SK-N-SH treated with all-trans-retinoic acid at 6 μM for 48 hours (cell line): ENCODE data around the gene DNTTIP2.

Experiments used
- ESRRG ChIP-seq: fragments of 250-450 bp; sonication (Bioruptor Pico); IDR thresholded peaks from 2 replicates; pipeline ENCODE4 v1.6.1; 2021; ENCODE audit warnings: mild to moderate bottlenecking
- TF ChIP-seq, protein P1 (sequence below): fragments of 250-450 bp; sonication (Bioruptor Pico); IDR thresholded peaks from 2 replicates; pipeline ENCODE4 v1.5.0; 2020; ENCODE audit warnings: mild to moderate bottlenecking, moderate library complexity

DNA sequence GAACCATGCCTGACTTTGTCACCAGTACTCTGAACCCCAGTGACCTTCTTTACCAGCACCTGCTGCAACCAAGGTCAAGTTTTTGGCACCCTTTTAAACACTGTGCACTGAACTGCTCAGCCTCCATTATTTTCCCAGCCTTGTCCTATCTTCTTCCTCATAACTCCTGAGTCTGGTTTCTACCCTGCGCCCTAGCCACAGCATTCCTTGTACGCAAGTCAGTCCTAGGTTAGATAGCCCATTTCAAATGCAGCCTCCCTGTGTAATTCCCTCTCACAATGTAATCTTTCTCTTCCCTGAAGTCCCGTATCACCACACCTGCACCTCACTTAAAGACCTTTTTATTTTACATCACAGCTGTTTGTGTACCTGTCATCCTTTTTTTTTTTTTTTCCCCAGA lies 37.2 kb downstream of the DNTTIP2 start:
- TF ChIP-seq, protein P1, sequence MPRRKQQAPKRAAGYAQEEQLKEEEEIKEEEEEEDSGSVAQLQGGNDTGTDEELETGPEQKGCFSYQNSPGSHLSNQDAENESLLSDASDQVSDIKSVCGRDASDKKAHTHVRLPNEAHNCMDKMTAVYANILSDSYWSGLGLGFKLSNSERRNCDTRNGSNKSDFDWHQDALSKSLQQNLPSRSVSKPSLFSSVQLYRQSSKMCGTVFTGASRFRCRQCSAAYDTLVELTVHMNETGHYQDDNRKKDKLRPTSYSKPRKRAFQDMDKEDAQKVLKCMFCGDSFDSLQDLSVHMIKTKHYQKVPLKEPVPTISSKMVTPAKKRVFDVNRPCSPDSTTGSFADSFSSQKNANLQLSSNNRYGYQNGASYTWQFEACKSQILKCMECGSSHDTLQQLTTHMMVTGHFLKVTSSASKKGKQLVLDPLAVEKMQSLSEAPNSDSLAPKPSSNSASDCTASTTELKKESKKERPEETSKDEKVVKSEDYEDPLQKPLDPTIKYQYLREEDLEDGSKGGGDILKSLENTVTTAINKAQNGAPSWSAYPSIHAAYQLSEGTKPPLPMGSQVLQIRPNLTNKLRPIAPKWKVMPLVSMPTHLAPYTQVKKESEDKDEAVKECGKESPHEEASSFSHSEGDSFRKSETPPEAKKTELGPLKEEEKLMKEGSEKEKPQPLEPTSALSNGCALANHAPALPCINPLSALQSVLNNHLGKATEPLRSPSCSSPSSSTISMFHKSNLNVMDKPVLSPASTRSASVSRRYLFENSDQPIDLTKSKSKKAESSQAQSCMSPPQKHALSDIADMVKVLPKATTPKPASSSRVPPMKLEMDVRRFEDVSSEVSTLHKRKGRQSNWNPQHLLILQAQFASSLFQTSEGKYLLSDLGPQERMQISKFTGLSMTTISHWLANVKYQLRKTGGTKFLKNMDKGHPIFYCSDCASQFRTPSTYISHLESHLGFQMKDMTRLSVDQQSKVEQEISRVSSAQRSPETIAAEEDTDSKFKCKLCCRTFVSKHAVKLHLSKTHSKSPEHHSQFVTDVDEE (CRISPR knock-in tag) = no peak
- no peak for TF ChIP-seq ESRRG (CRISPR knock-in tag)
